D721Med (cell line): ENCODE data around the gene PKIG.
"Not testable (repeated sequence)": the region's sequence is repeated elsewhere in the genome, so short reads cannot be mapped to it uniquely, and the experiment has no call there.

ENCODE experiments used
- DNase-seq: peaks from one replicate; pipeline ENCODE4 v3.0.0; 2011; ENCODE audit warnings: low spot score; ENCODE audit not compliant: insufficient read length
- FAIRE-seq: peaks from 2 replicates; lab custom pipeline; 2011; peaks lifted over from hg19 to GRCh38; lab: Jason Lieb, UNC
- CTCF ChIP-seq: IDR thresholded peaks from 2 replicates; pipeline ENCODE4 v1.5.1; 2012; ENCODE audit warnings: mild to moderate bottlenecking, control low read depth; ENCODE audit not compliant: insufficient read depth; ENCODE audit errors: missing control alignments

Gene PKIG

GRCh38 chr20:44649976-44650375 lies 67.6 kb downstream of the PKIG start:
- FAIRE-seq (no peak), DNase-seq (no peak)
- TF ChIP-seq CTCF: no peak

GRCh38 chr20:44650771-44651433 lies 68.5 kb downstream of the PKIG start:
- FAIRE-seq (no peak), DNase-seq (no peak)
- TF ChIP-seq CTCF: no peak

- no peak for TF ChIP-seq CTCF
- FAIRE-seq: no peak
- DNase-seq: no peak
Measured at GRCh38 chr20:44651434-44651683, 69.0 kb downstream of the PKIG start.

GRCh38 chr20:44651684-44652423 lies 69.5 kb downstream of the PKIG start, which contains the start of gene ADA:
Gene ADA (minus strand): TSS chr20:44651699. CDS start chr20:44651607, 92 bp downstream.
- FAIRE-seq (no peak), DNase-seq (peak; percentile 28)
- TF ChIP-seq CTCF: no peak

- TF ChIP-seq CTCF: no peak
- FAIRE-seq (no peak), DNase-seq (no peak)
Measured at GRCh38 chr20:44653546-44653945, 71.2 kb downstream of the PKIG start.

- not testable (repeated sequence) for FAIRE-seq, DNase-seq
Measured at GRCh38 chr20:44654210-44654609, 71.8 kb downstream of the PKIG start.

GRCh38 chr20:44656448-44656847 lies 74.1 kb downstream of the PKIG start:
- no peak for FAIRE-seq
- no peak for DNase-seq
- no peak for TF ChIP-seq CTCF
